Adipose tissue (tissue), 3 donors: Measurements from ENCODE around the gene SLC40A1. TPM values are rescaled to one million over a fixed set of nuclear protein-coding genes. Genes with fewer than 3 reads are reported as not detected.

Experiments used
- H3K27ac ChIP-seq: one replicate; pipeline ENCODE4 v1.5.1; 2013; ENCODE audit warnings: low read depth, low read length
- WGBS, 3 donors: extraction: QIAGEN DNeasy Blood & Tissue Kit; methylation state at CpG; one replicate each; pipeline ENCODE4 v1.1.7; 2013; 5-methylcytosine and 5-hydroxymethylcytosine counted together
- polyA plus RNA-seq, 3 donors: library from polyadenylated mRNA; stranded (reverse); fragments of 200-250 nt; gene quantifications; one replicate each; pipeline ENCODE4 v1.2.3, GENCODE V29; 2013
- donor health status: healthy with polysubstance abuse.
- donor health status: Bipolar disorder and iron deficiency.
- donor health status: healthy.

The SLC40A1 gene
- polyA plus RNA-seq, 3 donors, result 14.9 to 58.0 (median 32.5) TPM

GRCh38 chr2:189527041-189527750 lies 53.4 kb downstream of the SLC40A1 start:
- 61 to 82% (median 69%) methylated on average over 13 of the region's 13 CpGs for WGBS, 3 donors
- no peak overlapping the region for H3K27ac ChIP-seq

- WGBS, 3 donors, result 90 to 95% (median 93%) methylated on average over 2 of the region's 2 CpGs
- H3K27ac ChIP-seq, result no peak overlapping the region
These were observed 54.3 kb downstream of the SLC40A1 start for GRCh38 chr2:189526241-189526640.

GRCh38 chr2:189524746-189525145 lies 55.8 kb downstream of the SLC40A1 start:
- 83 to 89% (median 87%) methylated on average over 4 of the region's 4 CpGs for WGBS, 3 donors
- no peak overlapping the region for H3K27ac ChIP-seq

- no peak overlapping the region for H3K27ac ChIP-seq
- WGBS, 3 donors, result 30 to 60% (median 49%) methylated on average over 5 of the region's 5 CpGs
These were observed 58.0 kb downstream of the SLC40A1 start for GRCh38 chr2:189522435-189523151.

- H3K27ac ChIP-seq, result no peak overlapping the region
- WGBS, 3 donors, result 78 to 97% (median 86%) methylated on average over 2 of the region's 2 CpGs
These were observed 58.7 kb downstream of the SLC40A1 start for GRCh38 chr2:189521699-189522434.

- WGBS, 3 donors, result 79 to 89% (median 86%) methylated on average over 6 of the region's 6 CpGs
- H3K27ac ChIP-seq, result no peak overlapping the region
These were observed 60.8 kb downstream of the SLC40A1 start for GRCh38 chr2:189519631-189520387.

- 89 to 92% (median 92%) methylated on average over 6 of the region's 6 CpGs for WGBS, 3 donors
These were observed 62.6 kb downstream of the SLC40A1 start for GRCh38 chr2:189517847-189518535.

GRCh38 chr2:189516546-189516945 lies 64.0 kb downstream of the SLC40A1 start:
- WGBS, 3 donors, result 41 to 72% (median 49%) methylated on average over 3 of the region's 3 CpGs

More at GRCh38 chr2:189517847-189518535, 62.6 kb downstream of the SLC40A1 start:
- no peak overlapping the region for H3K27ac ChIP-seq

GRCh38 chr2:189515264-189515663 lies 65.3 kb downstream of the SLC40A1 start:
- WGBS, 3 donors, result 40 to 85% (median 41%) methylated on average over 1 of the region's 1 CpG

More at GRCh38 chr2:189516546-189516945, 64.0 kb downstream of the SLC40A1 start:
- no peak overlapping the region for H3K27ac ChIP-seq

GRCh38 chr2:189514104-189514503 lies 66.5 kb downstream of the SLC40A1 start:
- no peak overlapping the region for H3K27ac ChIP-seq
- WGBS, 3 donors, result 75 to 91% (median 78%) methylated on average over 3 of the region's 3 CpGs

More at GRCh38 chr2:189515264-189515663, 65.3 kb downstream of the SLC40A1 start:
- H3K27ac ChIP-seq, result no peak overlapping the region

- WGBS, 3 donors, result 57 to 69% (median 66%) methylated on average over 3 of the region's 3 CpGs
- H3K27ac ChIP-seq, result no peak overlapping the region
These were observed 67.7 kb downstream of the SLC40A1 start for GRCh38 chr2:189512879-189513278.

GRCh38 chr2:189511960-189512319 lies 68.6 kb downstream of the SLC40A1 start:
- H3K27ac ChIP-seq, result no peak overlapping the region

GRCh38 chr2:189511210-189511959 lies 69.2 kb downstream of the SLC40A1 start:
- no peak overlapping the region for H3K27ac ChIP-seq
- WGBS, 3 donors, result 80 to 96% (median 92%) methylated on average over 2 of the region's 2 CpGs

Other genes starting within 250 kb of the SLC40A1 start
- 10 to 100 TPM; 14.8 to 16.8 (median 16.6) TPM for gene WDR75, start 139.3 kb downstream of the SLC40A1 start, polyA plus RNA-seq
- gene ASNSD1, start 80.7 kb upstream of the SLC40A1 start, polyA plus RNA-seq, result 10 to 100 TPM; 18.6 to 59.2 (median 28.0) TPM
- gene ANKAR, start 93.9 kb upstream of the SLC40A1 start, polyA plus RNA-seq, result 1 to 10 TPM; 1.4 to 7.9 (median 4.0) TPM
- gene OSGEPL1, start 182.0 kb upstream of the SLC40A1 start, polyA plus RNA-seq, result 1 to 10 TPM; 2.4 to 5.2 (median 4.0) TPM
- gene ORMDL1, start 203.6 kb upstream of the SLC40A1 start, polyA plus RNA-seq, result 10 to 100 TPM; 30.3 to 67.8 (median 39.4) TPM
- gene PMS1, start 203.7 kb upstream of the SLC40A1 start, polyA plus RNA-seq, result 10 to 100 TPM in 1 of 3 donors, 1 to 10 TPM in 2; 5.3 to 12.8 (median 6.0) TPM